Tibial artery (tissue), 4 donors: Measurements from ENCODE around the gene CDH4.

Experiments
- DNase-seq, 2 donors: peaks; one replicate each; pipeline ENCODE4 v3.0.0-alpha.2; 2019
- H3K27ac ChIP-seq, 2 donors: fragments of 200-600 bp; sonication (generic) in 1 of 2; 1 replicate in 1 of 2; 2 replicates in 1 of 2; pipeline ENCODE4 v1.5.1; 2018 to 2019; ENCODE audit warnings: mild to moderate bottlenecking in 1 of 2
- H3K27me3 ChIP-seq, 2 donors: fragments of 200-600 bp; sonication (generic) in 1 of 2; one replicate each; pipeline versions ENCODE4 v1.5.1 to v1.6.0; 2016 to 2019
- H3K36me3 ChIP-seq, 3 donors: fragments of 200-600 bp; sonication (generic) in 2 of 3; one replicate each; pipeline ENCODE4 v1.5.1; 2016 to 2019; ENCODE audit warnings: mild to moderate bottlenecking in 2 of 3
- H3K4me1 ChIP-seq, 4 donors: fragments of 200-600 bp; sonication (generic) in 2 of 4; 1 replicate in 3 of 4; 2 replicates in 1 of 4; pipeline ENCODE4 v1.5.1; 2016 to 2019
- H3K4me3 ChIP-seq, 2 donors: fragments of 200-600 bp; sonication (generic) in 1 of 2; 1 replicate in 1 of 2; 2 replicates in 1 of 2; pipeline ENCODE4 v1.5.1; 2018 to 2019; ENCODE audit warnings: mild to moderate bottlenecking in 2 of 2
- H3K9me3 ChIP-seq, 3 donors: fragments of 200-600 bp; sonication (generic) in 1 of 3; one replicate each; pipeline ENCODE4 v1.5.1; 2016 to 2019
- intact Hi-C: fragments of 100-400 bp; cut with DNase I; formaldehyde crosslinking; loops from one replicate; pipeline ENCODE4 v1.15.0; 2023; ENCODE audit warnings: low total_unique reads
- TF ChIP-seq, protein P1 (sequence below), 2 experiments: fragments of 200-600 bp in 1 of 2; fragments of 450-650 bp in 1 of 2; IDR thresholded peaks; one replicate each; pipeline ENCODE4 v1.5.1; 2017 to 2019; ENCODE audit warnings: antibody characterized with exemption in 2 of 2, mild to moderate bottlenecking in 1 of 2, moderate library complexity in 1 of 2

Gene CDH4

GRCh38 chr20:61461461-61461860 lies 209.4 kb downstream of the CDH4 start:
- Histone ChIP-seq H3K9me3 (no peaks in the 10 kb centered on the region), H3K4me3 (no peak overlapping the region), H3K27me3 (peaks cover 0 to 7% of the 10 kb centered on the region in 2 donors), H3K4me1 (no peaks in the 10 kb centered on the region), H3K27ac (no peak overlapping the region), H3K36me3 (no peaks in the 10 kb centered on the region)
- DNase-seq, result no peak
- TF ChIP-seq, protein P1, sequence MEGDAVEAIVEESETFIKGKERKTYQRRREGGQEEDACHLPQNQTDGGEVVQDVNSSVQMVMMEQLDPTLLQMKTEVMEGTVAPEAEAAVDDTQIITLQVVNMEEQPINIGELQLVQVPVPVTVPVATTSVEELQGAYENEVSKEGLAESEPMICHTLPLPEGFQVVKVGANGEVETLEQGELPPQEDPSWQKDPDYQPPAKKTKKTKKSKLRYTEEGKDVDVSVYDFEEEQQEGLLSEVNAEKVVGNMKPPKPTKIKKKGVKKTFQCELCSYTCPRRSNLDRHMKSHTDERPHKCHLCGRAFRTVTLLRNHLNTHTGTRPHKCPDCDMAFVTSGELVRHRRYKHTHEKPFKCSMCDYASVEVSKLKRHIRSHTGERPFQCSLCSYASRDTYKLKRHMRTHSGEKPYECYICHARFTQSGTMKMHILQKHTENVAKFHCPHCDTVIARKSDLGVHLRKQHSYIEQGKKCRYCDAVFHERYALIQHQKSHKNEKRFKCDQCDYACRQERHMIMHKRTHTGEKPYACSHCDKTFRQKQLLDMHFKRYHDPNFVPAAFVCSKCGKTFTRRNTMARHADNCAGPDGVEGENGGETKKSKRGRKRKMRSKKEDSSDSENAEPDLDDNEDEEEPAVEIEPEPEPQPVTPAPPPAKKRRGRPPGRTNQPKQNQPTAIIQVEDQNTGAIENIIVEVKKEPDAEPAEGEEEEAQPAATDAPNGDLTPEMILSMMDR (IDR thresholded peaks at IDR 0.05), result no peak
- intact Hi-C loops, result no loop called here

- DNase-seq, result no peak
- TF ChIP-seq, protein P1 (IDR thresholded peaks at IDR 0.05), result no peak
- H3K4me1 ChIP-seq, result no peaks in the 10 kb centered on the region
- H3K27me3 ChIP-seq, result peaks cover 0 to 7% of the 10 kb centered on the region in 2 donors
- H3K36me3 ChIP-seq, result no peaks in the 10 kb centered on the region
- H3K9me3 ChIP-seq, result no peaks in the 10 kb centered on the region
- H3K27ac ChIP-seq, result no peak overlapping the region
- no peak overlapping the region for H3K4me3 ChIP-seq
- intact Hi-C loops, result no loop called here
Measured at GRCh38 chr20:61464307-61465303, 212.5 kb downstream of the CDH4 start.

- intact Hi-C loops, result no loop called here
- Histone ChIP-seq H3K27me3 (peaks cover 0 to 11% of the 10 kb centered on the region in 2 donors), H3K27ac (no peak overlapping the region), H3K4me1 (no peaks in the 10 kb centered on the region), H3K4me3 (no peak overlapping the region), H3K36me3 (no peaks in the 10 kb centered on the region), H3K9me3 (no peaks in the 10 kb centered on the region)
- TF ChIP-seq, protein P1 (IDR thresholded peaks at IDR 0.05), result no peak
- DNase-seq, result no peak
Measured at GRCh38 chr20:61475729-61476128, 223.7 kb downstream of the CDH4 start.

DNA sequence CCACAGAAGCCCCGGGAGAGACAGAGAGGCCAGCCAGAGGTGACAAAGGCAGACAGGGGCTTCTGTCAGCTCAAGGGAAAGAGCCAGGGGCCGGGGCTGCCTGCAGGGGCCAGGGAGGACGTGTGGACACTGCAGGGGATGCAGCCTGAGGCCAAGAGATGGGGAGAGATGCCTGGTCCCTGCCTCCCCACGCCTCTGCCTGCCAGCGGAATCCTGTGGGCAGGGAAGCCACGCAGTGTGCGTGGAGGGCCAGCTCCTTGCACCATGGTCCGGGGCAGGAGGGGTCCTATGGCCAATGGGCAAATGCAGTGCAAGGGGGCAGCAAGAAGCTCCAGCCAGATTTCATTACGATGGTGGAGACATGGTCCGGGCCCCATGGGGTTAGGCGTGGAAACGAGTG lies 224.9 kb downstream of the CDH4 start:
- H3K36me3 ChIP-seq, result no peaks in the 10 kb centered on the region
- peaks cover 0 to 11% of the 10 kb centered on the region in 2 donors for H3K27me3 ChIP-seq
- TF ChIP-seq, protein P1 (IDR thresholded peaks at IDR 0.05), result no peak
- no peak overlapping the region for H3K27ac ChIP-seq
- intact Hi-C loops, result no loop called here
- no peak overlapping the region for H3K4me3 ChIP-seq
- peaks cover 0 to 3% (median 0%) of the 10 kb centered on the region in 3 donors for H3K9me3 ChIP-seq
- no peak for DNase-seq
- no peaks in the 10 kb centered on the region for H3K4me1 ChIP-seq

DNA sequence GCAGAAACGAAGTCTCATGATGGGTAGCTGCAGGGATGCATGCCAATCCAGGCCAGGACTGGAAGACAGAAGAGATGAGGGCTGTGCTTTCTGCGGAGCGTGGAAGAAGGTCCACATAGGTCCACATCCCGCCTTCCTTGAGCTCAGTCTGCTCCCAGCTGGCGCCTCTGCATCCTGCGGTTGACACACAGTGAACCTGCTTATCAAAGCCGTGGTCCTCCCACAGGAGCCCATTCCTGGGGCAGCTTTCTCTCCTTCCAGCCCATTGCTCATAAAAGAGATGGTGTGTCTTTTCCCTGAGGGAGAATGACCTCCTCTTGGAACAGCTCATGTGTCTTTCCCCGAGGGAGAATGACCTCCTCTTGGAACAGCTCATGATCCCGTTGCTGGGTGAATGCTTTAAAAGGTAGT lies 225.4 kb downstream of the CDH4 start:
- H3K36me3 ChIP-seq, result no peaks in the 10 kb centered on the region
- peaks cover 0 to 11% of the 10 kb centered on the region in 2 donors for H3K27me3 ChIP-seq
- no peak overlapping the region for H3K27ac ChIP-seq
- H3K4me1 ChIP-seq, result no peaks in the 10 kb centered on the region
- H3K9me3 ChIP-seq, result peaks cover 0 to 4% (median 0%) of the 10 kb centered on the region in 3 donors
- TF ChIP-seq, protein P1 (IDR thresholded peaks at IDR 0.05), result no peak
- intact Hi-C loops, result no loop called here
- no peak for DNase-seq
- H3K4me3 ChIP-seq, result no peak overlapping the region
